DND-41 (cell line): ENCODE data around the gene RNF138.

Source experiments
- EZH2 ChIP-seq: IDR thresholded peaks from 3 replicates; pipeline ENCODE4 v1.6.1; 2012; ENCODE audit warnings: borderline replicate concordance, low read depth, mild to moderate bottlenecking, moderate library complexity, low read length, inconsistent platforms; ENCODE audit not compliant: severe bottlenecking
- TF ChIP-seq, protein P1 (sequence below): IDR thresholded peaks from 2 replicates; pipeline ENCODE4 v1.5.1; 2012; ENCODE audit warnings: borderline replicate concordance, low read length, moderate library complexity, mild to moderate bottlenecking; ENCODE audit not compliant: poor library complexity, severe bottlenecking; ENCODE audit errors: extremely low read depth

DNA sequence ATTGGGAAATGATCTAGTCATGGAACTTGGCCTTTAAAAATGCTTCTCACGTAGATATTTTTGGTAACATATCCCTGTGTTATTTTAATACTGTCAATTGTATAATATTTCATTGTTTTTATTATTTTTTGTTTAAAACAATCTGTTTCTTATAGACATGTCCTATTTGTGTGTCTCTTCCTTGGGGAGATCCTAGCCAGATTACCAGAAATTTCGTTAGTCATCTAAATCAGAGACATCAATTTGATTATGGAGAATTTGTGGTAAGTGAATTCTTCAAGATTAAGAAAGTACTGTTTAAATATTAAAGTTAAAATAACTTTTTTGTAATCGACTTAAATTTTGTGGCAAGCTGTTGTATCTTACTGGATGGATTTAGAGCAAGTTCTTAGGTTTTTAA, 34.9 kb downstream of the RNF138 start:
- TF ChIP-seq, protein P1, sequence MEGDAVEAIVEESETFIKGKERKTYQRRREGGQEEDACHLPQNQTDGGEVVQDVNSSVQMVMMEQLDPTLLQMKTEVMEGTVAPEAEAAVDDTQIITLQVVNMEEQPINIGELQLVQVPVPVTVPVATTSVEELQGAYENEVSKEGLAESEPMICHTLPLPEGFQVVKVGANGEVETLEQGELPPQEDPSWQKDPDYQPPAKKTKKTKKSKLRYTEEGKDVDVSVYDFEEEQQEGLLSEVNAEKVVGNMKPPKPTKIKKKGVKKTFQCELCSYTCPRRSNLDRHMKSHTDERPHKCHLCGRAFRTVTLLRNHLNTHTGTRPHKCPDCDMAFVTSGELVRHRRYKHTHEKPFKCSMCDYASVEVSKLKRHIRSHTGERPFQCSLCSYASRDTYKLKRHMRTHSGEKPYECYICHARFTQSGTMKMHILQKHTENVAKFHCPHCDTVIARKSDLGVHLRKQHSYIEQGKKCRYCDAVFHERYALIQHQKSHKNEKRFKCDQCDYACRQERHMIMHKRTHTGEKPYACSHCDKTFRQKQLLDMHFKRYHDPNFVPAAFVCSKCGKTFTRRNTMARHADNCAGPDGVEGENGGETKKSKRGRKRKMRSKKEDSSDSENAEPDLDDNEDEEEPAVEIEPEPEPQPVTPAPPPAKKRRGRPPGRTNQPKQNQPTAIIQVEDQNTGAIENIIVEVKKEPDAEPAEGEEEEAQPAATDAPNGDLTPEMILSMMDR = no peak
- TF ChIP-seq EZH2 = no peak
